H9 (cell line): ENCODE data around the gene FBXL20. TPM values are rescaled to one million over a fixed set of nuclear protein-coding genes. Genes with fewer than 3 reads are reported as not detected.

Experiments
- DNase-seq: peaks from one replicate; pipeline ENCODE4 v3.0.0-alpha.2; 2017
- H2AFZ ChIP-seq: one replicate; pipeline ENCODE4 v1.6.1; 2013; ENCODE audit warnings: mild to moderate bottlenecking, low read length, control low read depth, moderate library complexity
- H2AK5ac ChIP-seq: 2 replicates; pipeline ENCODE4 v1.6.1; 2013; ENCODE audit warnings: low read length, control low read depth, mixed read lengths; ENCODE audit not compliant: insufficient read length
- H2BK120ac ChIP-seq: one replicate; pipeline ENCODE4 v1.6.1; 2013; ENCODE audit warnings: low read depth, mild to moderate bottlenecking, low read length, control low read depth, inconsistent platforms; ENCODE audit not compliant: poor library complexity, severe bottlenecking
- H2BK12ac ChIP-seq: 2 replicates; pipeline ENCODE4 v1.6.1; 2013; ENCODE audit warnings: low read length, control low read depth, mixed read lengths, low read depth; ENCODE audit not compliant: insufficient read length
- H2BK15ac ChIP-seq: 2 replicates; pipeline ENCODE4 v1.6.1; 2013; ENCODE audit warnings: low read depth, low read length, control low read depth
- H2BK20ac ChIP-seq: one replicate; pipeline ENCODE4 v1.6.1; 2013; ENCODE audit warnings: low read depth, mild to moderate bottlenecking, low read length, control low read depth, inconsistent platforms; ENCODE audit not compliant: poor library complexity, severe bottlenecking
- H2BK5ac ChIP-seq: 2 replicates; pipeline ENCODE4 v1.6.1; 2013; ENCODE audit warnings: low read length, control low read depth, mixed read lengths; ENCODE audit not compliant: insufficient read length
- H3K14ac ChIP-seq: 2 replicates; pipeline ENCODE4 v1.6.1; 2013; ENCODE audit warnings: low read length, control low read depth; ENCODE audit not compliant: insufficient read depth
- H3K18ac ChIP-seq: 2 replicates; pipeline ENCODE4 v1.6.1; 2013; ENCODE audit warnings: low read depth, mild to moderate bottlenecking, mixed read lengths, low read length, control low read depth; ENCODE audit not compliant: insufficient read length
- H3K23ac ChIP-seq: 2 replicates; pipeline ENCODE4 v1.6.1; 2013; ENCODE audit warnings: low read length, control low read depth, mixed read lengths, low read depth; ENCODE audit not compliant: insufficient read length
- H3K23me2 ChIP-seq: 2 replicates; pipeline ENCODE4 v1.6.1; 2013; ENCODE audit warnings: low read depth, mild to moderate bottlenecking, mixed read lengths, low read length, control low read depth; ENCODE audit not compliant: insufficient read length, poor library complexity, severe bottlenecking
- H3K27ac ChIP-seq: 2 replicates; pipeline ENCODE4 v1.5.1; 2013; ENCODE audit warnings: low read length, control low read depth, mixed read lengths, low read depth; ENCODE audit not compliant: insufficient read length
- H3K27me3 ChIP-seq: 2 replicates; pipeline ENCODE4 v1.6.1; 2013; ENCODE audit warnings: low read length, control low read depth, inconsistent platforms; ENCODE audit not compliant: insufficient read depth
- H3K4ac ChIP-seq: 2 replicates; pipeline ENCODE4 v1.6.1; 2013; ENCODE audit warnings: low read depth, mild to moderate bottlenecking, control low read depth, inconsistent platforms, low read length, moderate library complexity
- H3K4me1 ChIP-seq: 2 replicates; pipeline ENCODE4 v1.6.1; 2013; ENCODE audit warnings: low read length, control low read depth, inconsistent platforms; ENCODE audit not compliant: insufficient read depth
- H3K4me2 ChIP-seq: 2 replicates; pipeline ENCODE4 v1.6.1; 2013; ENCODE audit warnings: low read length, control low read depth, mixed read lengths; ENCODE audit not compliant: insufficient read length, insufficient read depth
- H3K56ac ChIP-seq: 2 replicates; pipeline ENCODE4 v1.6.1; 2013; ENCODE audit warnings: low read depth, mild to moderate bottlenecking, mixed read lengths, low read length, control low read depth; ENCODE audit not compliant: insufficient read length
- H3K79me1 ChIP-seq: 2 replicates; pipeline ENCODE4 v1.6.1; 2013; ENCODE audit warnings: low read depth, mild to moderate bottlenecking, moderate library complexity, low read length, control low read depth, inconsistent platforms; ENCODE audit not compliant: insufficient read depth, poor library complexity, severe bottlenecking
- H3K79me2 ChIP-seq: 2 replicates; pipeline ENCODE4 v1.6.1; 2013; ENCODE audit warnings: low read length, control low read depth, inconsistent platforms; ENCODE audit not compliant: insufficient read depth
- H3K9ac ChIP-seq: 2 replicates; pipeline ENCODE4 v1.6.1; 2013; ENCODE audit warnings: low read length, control low read depth, mixed read lengths; ENCODE audit not compliant: insufficient read length; ENCODE audit errors: extremely low read depth
- H3K9me3 ChIP-seq: one replicate; pipeline ENCODE4 v1.6.1; 2013; ENCODE audit warnings: low read depth, low read length, inconsistent platforms; ENCODE audit not compliant: control insufficient read depth
- H3T11ph ChIP-seq: one replicate; pipeline ENCODE4 v1.6.1; 2013; ENCODE audit warnings: mild to moderate bottlenecking, low read length, control low read depth, inconsistent platforms
- H4K20me1 ChIP-seq: one replicate; pipeline ENCODE4 v1.6.1; 2013; ENCODE audit not compliant: control insufficient read depth, insufficient read length, insufficient read depth
- H4K5ac ChIP-seq: 2 replicates; pipeline ENCODE4 v1.6.1; 2013; ENCODE audit warnings: low read depth, mild to moderate bottlenecking, mixed read lengths, low read length, control low read depth; ENCODE audit not compliant: insufficient read length
- H4K8ac ChIP-seq: replicated peaks from 2 replicates; pipeline ENCODE4 v1.6.1; 2013; ENCODE audit warnings: low read length, control low read depth, mixed read lengths, low read depth; ENCODE audit not compliant: insufficient read length
- H4K91ac ChIP-seq: 2 replicates; pipeline ENCODE4 v1.6.1; 2013; ENCODE audit warnings: low read depth, mild to moderate bottlenecking, moderate library complexity, mixed read lengths, low read length, control low read depth; ENCODE audit not compliant: insufficient read length
- H3K27ac Mint-ChIP-seq, 3 experiments: 2 replicates in 2 of 3; 3 replicates in 1 of 3; pipeline ENCODE4 v1.8.0; 2020 to 2021; ENCODE audit warnings: mixed read lengths in 3 of 3, mild to moderate bottlenecking in 1 of 3, moderate library complexity in 1 of 3
- H3K27me3 Mint-ChIP-seq: 2 replicates; pipeline ENCODE4 v1.8.0; 2021; ENCODE audit warnings: low read depth, mild to moderate bottlenecking, moderate library complexity, mixed read lengths
- H3K36me3 Mint-ChIP-seq, 3 experiments: 2 replicates in 2 of 3; 3 replicates in 1 of 3; pipeline ENCODE4 v1.8.0; 2020 to 2021; ENCODE audit warnings: low read depth in 3 of 3, mixed read lengths in 3 of 3; ENCODE audit not compliant: insufficient read depth in 1 of 3
- H3K4me1 Mint-ChIP-seq, 2 experiments: 2 replicates each; pipeline ENCODE4 v1.8.0; 2020; ENCODE audit warnings: mixed read lengths in 2 of 2
- H3K4me3 Mint-ChIP-seq, 2 experiments: 2 replicates in 1 of 2; 3 replicates in 1 of 2; pipeline ENCODE4 v1.8.0; 2020 to 2021; ENCODE audit warnings: mild to moderate bottlenecking in 2 of 2, mixed read lengths in 2 of 2, moderate library complexity in 1 of 2
- H3K9me3 Mint-ChIP-seq, 2 experiments: 2 replicates in 1 of 2; 3 replicates in 1 of 2; pipeline ENCODE4 v1.8.0; 2020; ENCODE audit warnings: mild to moderate bottlenecking in 2 of 2, mixed read lengths in 2 of 2, moderate library complexity in 1 of 2
- CTCF ChIP-seq: fragments of 200-600 bp; sonication (generic); conservative IDR thresholded peaks from 3 replicates; pipeline ENCODE4 v1.8.0; 2021; ENCODE audit warnings: antibody characterized with exemption, mild to moderate bottlenecking
- WGBS: extraction: QIAGEN DNeasy Blood & Tissue Kit; methylation state at CpG from one replicate; pipeline ENCODE4 v1.1.7; 2013; ENCODE audit warnings: missing lambda C conversion rate, low lambda C conversion rate, mixed read lengths; ENCODE audit not compliant: insufficient read length; ENCODE audit errors: extremely low coverage; 5-methylcytosine and 5-hydroxymethylcytosine counted together
- total RNA-seq: library from RNA; stranded (reverse); gene quantifications from 2 replicates; pipeline ENCODE4 v1.2.1, GENCODE V29; 2021

FBXL20 gene
- total RNA-seq, 1 experiment from 2014 or later: 18.4 TPM

- H4K8ac ChIP-seq: no peak overlapping the region
- no peak overlapping the region for H2BK20ac ChIP-seq
- H3K4me1 Mint-ChIP-seq: peaks cover 9 to 25% of the 10 kb centered on the region in 2 experiments
- H3K4me3 Mint-ChIP-seq: no peak overlapping the region
- no peak for TF ChIP-seq CTCF
- no peaks in the 10 kb centered on the region for H3K36me3 Mint-ChIP-seq
- no peak overlapping the region for H2AFZ ChIP-seq
- H4K20me1 ChIP-seq: no peaks in the 10 kb centered on the region
- H3K79me2 ChIP-seq: no peaks in the 10 kb centered on the region
- no peak overlapping the region for H3K27ac ChIP-seq
- no CpG with 5 or more reads among the region's 5 CpGs for WGBS
- H3K4ac ChIP-seq: no peak overlapping the region
- H3K4me1 ChIP-seq: no peaks in the 10 kb centered on the region
- H3K9me3 Mint-ChIP-seq: no peaks in the 10 kb centered on the region
- DNase-seq: no peak
- no peak overlapping the region for H4K91ac ChIP-seq
- no peaks in the 10 kb centered on the region for H3K9me3 ChIP-seq
- no peaks in the 10 kb centered on the region for H3K23me2 ChIP-seq
- no peak overlapping the region for H3K23ac ChIP-seq
- H2BK120ac ChIP-seq: no peak overlapping the region
- H3K27me3 Mint-ChIP-seq: peaks cover 2% of the 10 kb centered on the region; the same call in 1 of the 2 replicates
- no peak overlapping the region for H3K9ac ChIP-seq
- H3K14ac ChIP-seq: no peak overlapping the region
- no peak overlapping the region for H2BK12ac ChIP-seq
- no peak overlapping the region for H2BK15ac ChIP-seq
- no peak overlapping the region for H3K56ac ChIP-seq
- H2BK5ac ChIP-seq: no peak overlapping the region
- no peak overlapping the region for H4K5ac ChIP-seq
- no peaks in the 10 kb centered on the region for H3K27me3 ChIP-seq
- no peaks in the 10 kb centered on the region for H3K79me1 ChIP-seq
- no peak overlapping the region for H3K27ac Mint-ChIP-seq
- H3K18ac ChIP-seq: no peak overlapping the region
- H2AK5ac ChIP-seq: no peak overlapping the region
- no peak overlapping the region for H3K4me2 ChIP-seq
- no peak overlapping the region for H3T11ph ChIP-seq
These were observed 160.8 kb downstream of the FBXL20 start for GRCh38 chr17:39240631-39241030.
